Thyroid gland (tissue), 4 donors: Measurements from ENCODE around the gene NXPH4. TPM values are rescaled to one million over a fixed set of nuclear protein-coding genes. Genes with fewer than 3 reads are reported as not detected.

ENCODE experiments used
- DNase-seq, 2 donors: peaks; one replicate each; pipeline ENCODE4 v3.0.0-alpha.2; 2019
- H3K27ac ChIP-seq, 3 donors: fragments of 200-600 bp; sonication (generic); 1 replicate in 2 of 3; 2 replicates in 1 of 3; pipeline ENCODE4 v1.5.1; 2016 to 2019; ENCODE audit warnings: mild to moderate bottlenecking in 1 of 3, moderate library complexity in 1 of 3
- H3K27me3 ChIP-seq: fragments of 200-600 bp; sonication (generic); one replicate; pipeline ENCODE4 v1.5.1; 2019
- H3K36me3 ChIP-seq, 2 donors: fragments of 200-600 bp; sonication (generic); one replicate each; pipeline ENCODE4 v1.5.1; 2016 to 2019
- H3K4me1 ChIP-seq, 2 donors: fragments of 200-600 bp; sonication (generic); one replicate each; pipeline ENCODE4 v1.5.1; 2017 to 2019
- H3K4me3 ChIP-seq, 3 donors: fragments of 200-600 bp; sonication (generic); replicated peaks in 1 of 3; 1 replicate in 2 of 3; 2 replicates in 1 of 3; pipeline ENCODE4 v1.5.1; 2016; ENCODE audit warnings: mild to moderate bottlenecking in 1 of 3
- H3K9me3 ChIP-seq: fragments of 200-600 bp; sonication (generic); one replicate; pipeline ENCODE4 v1.5.1; 2017
- POLR2A ChIP-seq, 2 donors: fragments of 450-650 bp; IDR thresholded peaks; one replicate each; pipeline ENCODE4 v1.6.1; 2017; ENCODE audit warnings: antibody characterized with exemption in 2 of 2, mild to moderate bottlenecking in 2 of 2, moderate library complexity in 1 of 2
- WGBS, 2 donors: methylation state at CpG; one replicate each; pipeline ENCODE4 v1.1.5; 2017; 5-methylcytosine and 5-hydroxymethylcytosine counted together
- intact Hi-C: fragments of 100-400 bp; cut with DNase I; formaldehyde crosslinking; loops from one replicate; pipeline ENCODE4 v1.15.1; 2023
- total RNA-seq, 4 donors: library from RNA; depleted of rRNA; stranded (reverse); fragments of >200 nt; gene quantifications; one replicate each; pipeline ENCODE4 v1.2.3, GENCODE V29; 2016
- TF ChIP-seq, protein P1 (sequence below), 6 experiments: fragments of 200-600 bp in 3 of 6; fragments of 450-650 bp in 3 of 6; sonication (generic) in 3 of 6; IDR thresholded peaks; one replicate each; pipeline ENCODE4 v1.5.1; 2016 to 2019; ENCODE audit warnings: antibody characterized with exemption in 6 of 6, mild to moderate bottlenecking in 2 of 6, inconsistent platforms in 1 of 6, moderate library complexity in 1 of 6

NXPH4 gene
- total RNA-seq, 4 donors from 2014 or later = 0.27 TPM; not detected in 3

GRCh38 chr12:57195186-57195585, 21.4 kb upstream of the NXPH4 start:
- Histone ChIP-seq H3K36me3 (peaks cover 58 to 77% of the 10 kb centered on the region in 2 donors), H3K27ac (no peak overlapping the region)
- 92 to 96% methylated on average over 16 to 19 of the region's 19 CpGs for WGBS, 2 donors

GRCh38 chr12:57195611-57196371, 20.8 kb upstream of the NXPH4 start:
- intact Hi-C loops = no loop called here
- H3K27me3 ChIP-seq = no peaks in the 10 kb centered on the region
- peaks cover 2 to 4% of the 10 kb centered on the region in 2 donors for H3K4me1 ChIP-seq
- peaks cover 64 to 82% of the 10 kb centered on the region in 2 donors for H3K36me3 ChIP-seq
- 88 to 89% methylated on average over 21 to 26 of the region's 34 CpGs for WGBS, 2 donors
- DNase-seq = no peak
- H3K4me3 ChIP-seq = no peak overlapping the region
- H3K9me3 ChIP-seq = no peaks in the 10 kb centered on the region
- no peak overlapping the region for H3K27ac ChIP-seq
- TF ChIP-seq, protein P1, sequence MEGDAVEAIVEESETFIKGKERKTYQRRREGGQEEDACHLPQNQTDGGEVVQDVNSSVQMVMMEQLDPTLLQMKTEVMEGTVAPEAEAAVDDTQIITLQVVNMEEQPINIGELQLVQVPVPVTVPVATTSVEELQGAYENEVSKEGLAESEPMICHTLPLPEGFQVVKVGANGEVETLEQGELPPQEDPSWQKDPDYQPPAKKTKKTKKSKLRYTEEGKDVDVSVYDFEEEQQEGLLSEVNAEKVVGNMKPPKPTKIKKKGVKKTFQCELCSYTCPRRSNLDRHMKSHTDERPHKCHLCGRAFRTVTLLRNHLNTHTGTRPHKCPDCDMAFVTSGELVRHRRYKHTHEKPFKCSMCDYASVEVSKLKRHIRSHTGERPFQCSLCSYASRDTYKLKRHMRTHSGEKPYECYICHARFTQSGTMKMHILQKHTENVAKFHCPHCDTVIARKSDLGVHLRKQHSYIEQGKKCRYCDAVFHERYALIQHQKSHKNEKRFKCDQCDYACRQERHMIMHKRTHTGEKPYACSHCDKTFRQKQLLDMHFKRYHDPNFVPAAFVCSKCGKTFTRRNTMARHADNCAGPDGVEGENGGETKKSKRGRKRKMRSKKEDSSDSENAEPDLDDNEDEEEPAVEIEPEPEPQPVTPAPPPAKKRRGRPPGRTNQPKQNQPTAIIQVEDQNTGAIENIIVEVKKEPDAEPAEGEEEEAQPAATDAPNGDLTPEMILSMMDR (IDR thresholded peaks at IDR 0.05) = no peak
- TF ChIP-seq POLR2A (IDR thresholded peaks at IDR 0.05) = no peak

More at GRCh38 chr12:57195186-57195585, 21.4 kb upstream of the NXPH4 start:
- TF ChIP-seq, protein P1 (IDR thresholded peaks at IDR 0.05) = no peak
- TF ChIP-seq POLR2A (IDR thresholded peaks at IDR 0.05) = no peak
- intact Hi-C loops = no loop called here
- Histone ChIP-seq H3K9me3 (no peaks in the 10 kb centered on the region), H3K4me1 (peaks cover 8 to 10% of the 10 kb centered on the region in 2 donors), H3K27me3 (no peaks in the 10 kb centered on the region), H3K4me3 (no peak overlapping the region)
- DNase-seq = no peak

DNA sequence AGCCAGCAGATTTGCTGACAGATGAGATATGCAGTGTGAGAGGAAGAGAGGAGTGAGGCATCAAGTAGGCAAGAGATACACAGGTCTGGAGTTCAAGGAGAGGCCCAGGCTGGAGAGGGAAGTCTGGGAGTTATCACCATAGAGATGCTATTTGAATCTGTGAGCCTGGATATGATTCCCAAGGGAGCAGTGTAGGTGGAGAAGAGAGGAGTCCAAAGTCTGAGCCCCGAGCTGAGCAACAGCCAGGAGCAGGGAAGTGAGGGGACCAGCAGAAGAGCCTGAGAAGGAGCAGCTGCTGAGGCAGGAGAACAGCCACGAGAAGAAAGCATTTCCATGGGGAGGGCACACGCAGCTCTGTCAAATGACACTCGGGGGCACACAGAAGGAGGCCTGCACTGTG, 20.2 kb upstream of the NXPH4 start:
- DNase-seq = no peak
- Histone ChIP-seq H3K27ac (no peak overlapping the region), H3K36me3 (peaks cover 68 to 82% of the 10 kb centered on the region in 2 donors), H3K4me1 (no peaks in the 10 kb centered on the region), H3K27me3 (no peaks in the 10 kb centered on the region), H3K4me3 (no peak overlapping the region), H3K9me3 (no peaks in the 10 kb centered on the region)
- WGBS, 2 donors = 69 to 84% methylated on average over 4 of the region's 4 CpGs
- intact Hi-C loops = no loop called here
- TF ChIP-seq, protein P1 (IDR thresholded peaks at IDR 0.05) = no peak
- no peak for TF ChIP-seq POLR2A (IDR thresholded peaks at IDR 0.05)

DNA sequence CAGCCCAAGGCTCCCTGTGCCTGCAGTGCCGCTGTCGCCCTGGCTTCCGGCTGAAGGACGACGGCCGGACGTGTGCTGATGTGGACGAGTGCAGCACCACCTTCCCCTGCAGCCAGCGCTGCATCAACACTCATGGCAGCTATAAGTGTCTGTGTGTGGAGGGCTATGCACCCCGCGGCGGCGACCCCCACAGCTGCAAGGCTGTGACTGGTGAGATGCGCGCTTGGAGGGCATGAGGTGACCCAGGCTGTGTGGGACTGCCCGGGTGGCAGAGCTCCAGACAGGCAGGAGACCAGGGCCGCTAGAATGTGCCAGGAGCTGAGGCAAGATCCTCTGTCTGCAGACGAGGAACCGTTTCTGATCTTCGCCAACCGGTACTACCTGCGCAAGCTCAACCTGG, 19.6 kb upstream of the NXPH4 start:
- Histone ChIP-seq H3K4me1 (no peaks in the 10 kb centered on the region), H3K4me3 (no peak overlapping the region), H3K27ac (no peak overlapping the region), H3K27me3 (no peaks in the 10 kb centered on the region), H3K9me3 (no peaks in the 10 kb centered on the region), H3K36me3 (peaks cover 72 to 84% of the 10 kb centered on the region in 2 donors)
- TF ChIP-seq, protein P1 (IDR thresholded peaks at IDR 0.05) = no peak
- TF ChIP-seq POLR2A (IDR thresholded peaks at IDR 0.05) = no peak
- no peak for DNase-seq
- WGBS, 2 donors = 96 to 98% methylated on average over 5 to 22 of the region's 22 CpGs
- intact Hi-C loops = no loop called here

DNA sequence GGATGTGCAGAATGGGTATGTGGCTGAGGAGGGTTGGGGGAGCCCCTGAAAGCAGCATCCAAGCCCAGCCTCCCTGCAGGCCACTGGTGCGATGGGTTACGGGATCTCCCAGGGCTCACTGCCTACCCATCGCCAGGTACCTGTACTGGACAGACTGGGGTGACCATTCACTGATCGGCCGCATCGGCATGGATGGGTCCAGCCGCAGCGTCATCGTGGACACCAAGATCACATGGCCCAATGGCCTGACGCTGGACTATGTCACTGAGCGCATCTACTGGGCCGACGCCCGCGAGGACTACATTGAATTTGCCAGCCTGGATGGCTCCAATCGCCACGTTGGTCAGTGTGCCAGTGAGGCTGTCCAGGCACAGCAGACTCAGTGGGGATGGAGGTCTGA, 18.3 kb upstream of the NXPH4 start:
- Histone ChIP-seq H3K9me3 (no peaks in the 10 kb centered on the region), H3K27me3 (no peaks in the 10 kb centered on the region), H3K27ac (no peak overlapping the region), H3K4me1 (no peaks in the 10 kb centered on the region), H3K4me3 (no peak overlapping the region), H3K36me3 (peaks cover 75 to 87% of the 10 kb centered on the region in 2 donors)
- intact Hi-C loops = no loop called here
- no peak for DNase-seq
- 94 to 95% methylated on average over 12 to 16 of the region's 17 CpGs for WGBS, 2 donors
- TF ChIP-seq POLR2A (IDR thresholded peaks at IDR 0.05) = no peak
- TF ChIP-seq, protein P1 (IDR thresholded peaks at IDR 0.05) = no peak
